IPS-15b (cell line): ENCODE results near the gene PCIF1.

ENCODE experiments used
- H3K27me3 ChIP-seq: one replicate; pipeline ENCODE4 v1.6.1; 2013; ENCODE audit warnings: low read length; ENCODE audit not compliant: control insufficient read depth, insufficient read depth
- H3K36me3 ChIP-seq: one replicate; pipeline ENCODE4 v1.6.1; 2013; ENCODE audit warnings: low read length; ENCODE audit not compliant: control insufficient read depth, insufficient read depth
- H3K4me1 ChIP-seq: one replicate; pipeline ENCODE4 v1.6.1; 2013; ENCODE audit warnings: mild to moderate bottlenecking, low read length; ENCODE audit not compliant: control insufficient read depth, insufficient read depth
- H3K4me3 ChIP-seq: one replicate; pipeline ENCODE4 v1.5.1; 2013; ENCODE audit warnings: low read depth, low read length
- H3K9ac ChIP-seq: one replicate; pipeline ENCODE4 v1.6.1; 2013; ENCODE audit warnings: low read depth, mild to moderate bottlenecking, low read length
- H3K9me3 ChIP-seq: one replicate; pipeline ENCODE4 v1.6.1; 2013; ENCODE audit warnings: mild to moderate bottlenecking, low read length; ENCODE audit not compliant: control insufficient read depth, insufficient read depth

The PCIF1 gene

DNA sequence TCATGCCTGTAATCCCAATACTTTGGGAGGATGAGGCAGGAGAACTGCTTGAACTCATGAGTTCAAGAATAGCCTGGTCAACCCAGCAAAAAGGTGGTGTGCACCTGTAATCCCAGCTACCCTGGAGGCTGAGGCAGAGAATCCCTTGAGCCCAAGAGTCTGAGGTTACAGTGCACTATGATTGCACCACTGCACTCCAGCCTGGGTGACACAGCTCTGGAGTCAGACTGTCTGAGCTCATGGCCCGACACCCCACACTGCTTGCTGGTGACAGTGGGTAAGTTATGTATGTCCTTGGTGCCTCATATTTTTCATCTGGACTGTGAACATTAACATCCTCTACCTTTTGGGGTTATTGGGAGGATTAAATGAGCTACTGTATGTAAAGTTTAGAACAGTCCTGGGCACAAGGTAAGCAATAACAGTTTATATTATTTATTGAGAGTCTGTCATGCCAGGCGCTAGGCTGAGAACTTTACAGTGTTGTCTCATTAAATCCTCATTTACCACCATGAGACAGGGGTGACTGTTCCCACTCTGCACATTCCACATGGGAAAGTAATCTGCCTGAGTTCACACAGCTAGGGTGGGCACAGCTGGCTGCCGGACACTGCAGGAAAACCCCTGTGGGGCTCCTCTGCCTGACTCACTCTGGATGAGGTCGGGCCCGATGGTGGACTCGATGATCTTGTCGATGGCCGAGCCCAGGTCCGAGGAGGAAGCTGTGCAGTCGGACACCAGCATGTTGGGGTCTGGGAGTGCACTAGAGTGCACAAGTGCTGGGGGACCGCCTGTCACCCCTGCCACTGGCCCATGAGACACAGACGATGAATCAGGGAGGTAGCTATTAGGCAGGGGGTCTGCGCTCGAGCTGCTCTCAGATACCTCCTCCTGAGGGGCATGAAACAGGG, 34.6 kb downstream of the PCIF1 start:
- Histone ChIP-seq H3K9ac (no peak overlapping the region), H3K4me3 (no peak overlapping the region)

DNA sequence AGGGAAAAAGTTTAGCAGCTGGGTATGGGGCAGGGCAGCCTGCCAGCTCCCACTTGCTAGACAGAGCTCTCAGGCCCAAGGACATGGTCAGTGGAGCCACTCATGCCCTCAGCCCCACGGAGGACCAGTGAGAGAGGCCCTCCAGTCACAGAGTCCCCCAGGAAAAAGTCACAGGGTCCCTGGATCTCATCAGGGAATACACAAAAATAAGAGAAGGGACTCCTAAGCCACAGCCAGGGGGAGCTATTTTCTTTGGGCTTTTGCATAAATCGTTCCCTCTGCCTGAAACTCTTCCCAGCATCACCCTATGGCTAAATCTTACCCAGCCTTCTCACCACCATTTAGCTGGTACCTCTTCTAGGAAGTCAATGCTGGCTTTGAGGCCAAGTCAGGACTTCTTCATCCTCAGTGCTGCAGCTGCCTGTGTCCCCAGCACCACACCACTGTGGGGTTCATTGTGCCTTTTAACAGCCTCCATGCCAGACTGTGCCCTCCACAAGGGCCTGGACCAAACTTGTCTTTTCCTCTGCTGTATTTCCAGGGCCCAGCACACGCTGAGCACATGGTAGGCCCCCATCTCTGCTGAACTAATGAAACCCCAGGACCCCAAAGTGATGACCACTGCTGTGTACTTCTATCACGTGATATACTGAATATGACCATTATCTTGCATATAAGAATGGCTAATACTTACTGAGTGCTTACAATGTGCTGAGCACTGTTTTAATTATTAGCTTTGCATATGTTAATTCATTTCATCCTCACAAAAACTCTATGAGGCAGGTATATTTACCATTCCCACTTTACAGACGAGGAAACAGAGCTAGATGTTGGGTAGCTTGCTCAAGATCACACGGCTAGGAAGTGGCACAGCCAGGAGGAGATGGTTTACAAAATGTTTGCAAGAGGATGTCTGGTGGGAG, 35.5 kb downstream of the PCIF1 start:
- Histone ChIP-seq H3K9me3 (no peaks in the 10 kb centered on the region), H3K4me3 (peak overlapping the region; percentile 20), H3K9ac (peak overlapping the region; percentile 50), H3K27me3 (no peaks in the 10 kb centered on the region), H3K36me3 (peaks cover 29% of the 10 kb centered on the region), H3K4me1 (peaks cover 2% of the 10 kb centered on the region)

More for the DNA sequence above, 34.6 kb downstream of the PCIF1 start:
- Histone ChIP-seq H3K27me3 (no peaks in the 10 kb centered on the region), H3K9me3 (no peaks in the 10 kb centered on the region), H3K36me3 (peaks cover 34% of the 10 kb centered on the region), H3K4me1 (peaks cover 2% of the 10 kb centered on the region)

DNA sequence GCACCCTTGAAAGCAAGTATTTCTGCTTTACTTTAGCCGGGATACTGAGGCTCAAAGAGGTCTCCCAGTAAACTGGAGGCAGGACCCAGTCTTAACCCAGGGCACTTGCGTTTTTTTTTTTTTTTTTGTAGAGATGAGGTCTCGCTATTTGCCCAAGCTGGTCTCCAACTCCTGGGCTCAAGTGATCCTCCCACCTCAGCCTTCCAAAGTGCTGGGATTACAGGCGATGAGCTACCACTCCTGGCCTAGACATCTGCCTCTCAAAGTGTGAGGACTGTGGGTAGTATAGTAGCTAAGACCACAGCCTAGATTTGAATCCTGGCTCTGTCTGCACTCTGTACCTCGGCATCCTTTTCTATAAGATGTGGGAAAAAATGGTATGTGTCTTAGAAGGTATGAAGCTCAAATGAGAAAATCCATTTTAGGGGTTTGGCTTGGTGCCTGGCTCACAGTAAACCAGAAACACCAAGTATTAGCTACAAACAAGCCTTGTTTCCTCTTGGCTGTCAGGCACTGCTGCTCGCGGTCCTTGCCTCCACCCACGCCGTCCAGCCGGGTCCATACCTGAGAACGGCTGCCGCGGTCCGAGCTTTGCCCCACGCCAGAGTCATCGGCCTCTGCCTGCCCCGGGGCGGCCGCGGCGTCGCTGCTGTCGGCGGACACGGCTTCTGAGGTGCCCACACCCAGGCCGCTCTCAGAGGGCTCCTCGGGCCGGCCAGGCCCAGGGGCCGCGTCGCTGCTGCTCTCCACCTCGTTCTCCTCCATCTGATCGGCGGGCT, 36.4 kb downstream of the PCIF1 start:
- Histone ChIP-seq H3K9ac (peak overlapping the region; percentile 73), H3K9me3 (no peaks in the 10 kb centered on the region), H3K27me3 (no peaks in the 10 kb centered on the region), H3K4me3 (peak overlapping the region; percentile 99), H3K4me1 (peaks cover 2% of the 10 kb centered on the region), H3K36me3 (peaks cover 25% of the 10 kb centered on the region)

DNA sequence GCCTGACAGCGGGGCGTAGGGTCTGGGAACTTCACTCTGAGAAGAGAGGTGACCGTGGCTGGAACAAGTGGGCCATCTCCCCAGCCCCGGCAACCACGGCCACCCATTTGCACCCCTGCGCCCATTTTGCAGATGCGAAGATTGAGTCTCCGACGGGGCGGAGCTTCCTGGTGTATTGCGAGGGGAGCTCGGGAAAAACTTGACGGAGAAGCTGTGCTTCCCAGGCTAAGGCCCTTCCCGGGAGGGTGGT, 36.9 kb downstream of the PCIF1 start:
- Histone ChIP-seq H3K4me3 (peak overlapping the region; percentile 99), H3K9ac (peak overlapping the region; percentile 73), H3K4me1 (peaks cover 2% of the 10 kb centered on the region), H3K9me3 (no peaks in the 10 kb centered on the region), H3K36me3 (peaks cover 25% of the 10 kb centered on the region), H3K27me3 (no peaks in the 10 kb centered on the region)

GRCh38 chr20:45971675-45972499, 37.4 kb downstream of the PCIF1 start, which contains the start of gene ZNF335:
Gene ZNF335 (minus strand): TSS chr20:45972203. CDS start chr20:45971410, 793 bp downstream.
- H3K4me1 ChIP-seq = peaks cover 2% of the 10 kb centered on the region
- H3K9me3 ChIP-seq = no peaks in the 10 kb centered on the region
- peak within 1 kb of the TSS; percentile 99 for H3K4me3 ChIP-seq
- peak within 1 kb of the TSS; percentile 100 for H3K9ac ChIP-seq
- peaks cover 25% of the 10 kb centered on the region for H3K36me3 ChIP-seq
- H3K27me3 ChIP-seq = no peaks in the 10 kb centered on the region

DNA sequence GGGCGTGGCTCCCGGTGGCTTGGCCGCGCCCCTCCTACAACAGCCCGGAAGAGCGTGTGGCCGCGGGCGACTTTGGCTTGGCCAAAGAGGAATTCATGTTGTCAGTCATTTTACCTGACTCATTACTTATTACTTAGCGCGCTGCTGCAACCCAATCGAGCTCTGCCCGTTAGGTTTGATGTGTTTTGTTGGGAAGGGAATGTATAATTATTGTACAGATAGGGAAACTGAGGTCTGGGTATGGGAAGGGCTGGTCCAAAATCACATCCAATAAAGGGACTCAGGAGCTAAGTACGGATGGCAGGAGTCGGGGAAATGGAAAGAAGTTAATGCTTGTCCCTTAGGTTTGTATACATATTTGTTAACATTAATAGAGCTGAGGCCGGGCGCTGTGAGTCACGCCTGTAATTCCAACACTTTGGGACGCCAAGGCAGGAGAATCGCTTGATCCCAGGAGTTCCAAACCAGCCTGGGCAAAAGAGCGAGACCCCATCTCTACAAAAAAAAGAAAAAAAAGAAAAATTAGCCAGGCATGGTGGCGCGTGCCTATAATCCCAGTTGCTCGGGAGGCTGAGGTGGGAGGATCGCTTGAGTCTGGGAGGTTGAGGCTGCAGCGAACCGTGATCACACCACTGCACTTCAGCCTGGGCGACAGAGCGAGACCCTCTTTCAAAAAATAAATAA, 38.2 kb downstream of the PCIF1 start:
- H3K9me3 ChIP-seq = no peaks in the 10 kb centered on the region

GRCh38 chr20:45974896-45975565, 40.5 kb downstream of the PCIF1 start:
- Histone ChIP-seq H3K9me3 (no peaks in the 10 kb centered on the region), H3K9ac (no peak overlapping the region), H3K27me3 (no peaks in the 10 kb centered on the region), H3K4me1 (peaks cover 2% of the 10 kb centered on the region), H3K36me3 (no peaks in the 10 kb centered on the region), H3K4me3 (no peak overlapping the region)

More for the DNA sequence above, 38.2 kb downstream of the PCIF1 start:
- peak overlapping the region; percentile 100 for H3K9ac ChIP-seq
- H3K4me3 ChIP-seq = peak overlapping the region; percentile 99
- peaks cover 19% of the 10 kb centered on the region for H3K36me3 ChIP-seq
- no peaks in the 10 kb centered on the region for H3K27me3 ChIP-seq
- peaks cover 2% of the 10 kb centered on the region for H3K4me1 ChIP-seq

- Histone ChIP-seq H3K4me3 (no peak overlapping the region), H3K4me1 (no peaks in the 10 kb centered on the region), H3K36me3 (no peaks in the 10 kb centered on the region), H3K9ac (no peak overlapping the region), H3K9me3 (no peaks in the 10 kb centered on the region), H3K27me3 (no peaks in the 10 kb centered on the region)
Observed at GRCh38 chr20:45975686-45976085, 41.2 kb downstream of the PCIF1 start.

GRCh38 chr20:45976086-45976485, 41.6 kb downstream of the PCIF1 start:
- Histone ChIP-seq H3K9me3 (no peaks in the 10 kb centered on the region), H3K4me1 (no peaks in the 10 kb centered on the region), H3K9ac (no peak overlapping the region), H3K36me3 (no peaks in the 10 kb centered on the region), H3K4me3 (no peak overlapping the region), H3K27me3 (no peaks in the 10 kb centered on the region)

- Histone ChIP-seq H3K9me3 (no peaks in the 10 kb centered on the region), H3K4me3 (no peak overlapping the region), H3K9ac (no peak overlapping the region), H3K4me1 (peaks cover 6% of the 10 kb centered on the region), H3K27me3 (no peaks in the 10 kb centered on the region), H3K36me3 (no peaks in the 10 kb centered on the region)
Observed at GRCh38 chr20:45981261-45981660, 46.8 kb downstream of the PCIF1 start.
